ENCODE data around the gene NR2F1-AS1.

NR2F1-AS1 gene

GRCh38 chr5:93378073-93378472 is 202.9 kb downstream of the NR2F1-AS1 start:
- DNase-seq: no peak

- no peak for DNase-seq
Measured at GRCh38 chr5:93371893-93372292, 209.1 kb downstream of the NR2F1-AS1 start.

GRCh38 chr5:93364378-93364777 is 216.6 kb downstream of the NR2F1-AS1 start:
- no peak for DNase-seq

GRCh38 chr5:93360436-93361088 is 220.5 kb downstream of the NR2F1-AS1 start:
- DNase-seq: no peak

GRCh38 chr5:93359960-93360305 is 221.1 kb downstream of the NR2F1-AS1 start:
- DNase-seq: no peak

Measured in activated naive CD4-positive, alpha-beta T cell treated with anti-CD3 and anti-CD28 coated beads, Interleukin-2, amount 50 U/mL, for 16 hours (primary cell).